Activated CD4-positive, CD25-positive, alpha-beta regulatory T cell treated with anti-CD3 and anti-CD28 coated beads, Interleukin-2, amount 50 U/mL, for 24 hours (primary cell): ENCODE results near the gene ZDHHC14.
"Not testable (repeated sequence)": the region's sequence is repeated elsewhere in the genome, so short reads cannot be mapped to it uniquely, and the experiment has no call there.

Source experiments
- ATAC-seq, 2 donors: fragments of 150-1000 bp; cut with Tn5 transposase; one replicate each; pipeline ENCODE4 v1.10.0; 2021; ENCODE audit warnings: mild to moderate bottlenecking in 1 of 2, moderate library complexity in 1 of 2

The ZDHHC14 gene

GRCh38 chr6:157708933-157709332 lies 327.9 kb downstream of the ZDHHC14 start:
- no peak for ATAC-seq

GRCh38 chr6:157709555-157709954 lies 328.6 kb downstream of the ZDHHC14 start:
- no peak for ATAC-seq

- no peak for ATAC-seq
Measured at GRCh38 chr6:157710604-157711003, 329.6 kb downstream of the ZDHHC14 start.

GRCh38 chr6:157711060-157711459 lies 330.1 kb downstream of the ZDHHC14 start:
- no peak for ATAC-seq

GRCh38 chr6:157712585-157713295 lies 331.8 kb downstream of the ZDHHC14 start:
- ATAC-seq, result no peak

GRCh38 chr6:157713451-157714152 lies 332.6 kb downstream of the ZDHHC14 start:
- no peak for ATAC-seq

- ATAC-seq, result no peak
Measured at GRCh38 chr6:157714153-157714490, 333.1 kb downstream of the ZDHHC14 start.

GRCh38 chr6:157715728-157716164 lies 334.8 kb downstream of the ZDHHC14 start:
- ATAC-seq, result no peak

- no peak for ATAC-seq
Measured at GRCh38 chr6:157716251-157716995, 335.4 kb downstream of the ZDHHC14 start.

- no peak for ATAC-seq
Measured at GRCh38 chr6:157717340-157717748, 336.4 kb downstream of the ZDHHC14 start.

- ATAC-seq, result no peak
Measured at GRCh38 chr6:157718503-157719187, 337.7 kb downstream of the ZDHHC14 start.

GRCh38 chr6:157720964-157721363 lies 340.0 kb downstream of the ZDHHC14 start:
- not testable (repeated sequence) for ATAC-seq

GRCh38 chr6:157721426-157721825 lies 340.4 kb downstream of the ZDHHC14 start:
- no peak for ATAC-seq

- ATAC-seq, result no peak
Measured at GRCh38 chr6:157721830-157722229, 340.8 kb downstream of the ZDHHC14 start.

GRCh38 chr6:157723376-157723775 lies 342.4 kb downstream of the ZDHHC14 start:
- no peak for ATAC-seq

- no peak for ATAC-seq
Measured at GRCh38 chr6:157724138-157724820, 343.3 kb downstream of the ZDHHC14 start.

GRCh38 chr6:157724960-157725741 lies 344.2 kb downstream of the ZDHHC14 start:
- ATAC-seq, result no peak

GRCh38 chr6:157725836-157726235 lies 344.8 kb downstream of the ZDHHC14 start:
- no peak for ATAC-seq

GRCh38 chr6:157726892-157727628 lies 346.1 kb downstream of the ZDHHC14 start:
- ATAC-seq, result no peak
